H1 (cell line): Measurements from ENCODE around the gene SPSB3. TPM values are rescaled to one million over a fixed set of nuclear protein-coding genes. Genes with fewer than 3 reads are reported as not detected.

Experiments used
- CTCF ChIA-PET: fragments of 300-600 bp; sonication (Branson Sonifier 250); formaldehyde crosslinking; loops from one replicate; lab custom pipeline; 2021; ENCODE audit not compliant: partially characterized antibody; lab: Charles Lee
- POLR2A ChIA-PET: fragments of 300-600 bp; sonication (Branson Sonifier 250); formaldehyde crosslinking; loops from one replicate; lab custom pipeline; 2021; ENCODE audit warnings: inconsistent platforms; ENCODE audit not compliant: partially characterized antibody; lab: Charles Lee
- DNase-seq, 2 experiments: peaks; one replicate each; pipeline versions ENCODE4 v3.0.0 to v3.0.0-alpha.2; 2010 to 2022; ENCODE audit warnings: low spot score in 2 of 2, low read depth in 1 of 2, mixed read lengths in 1 of 2
- FAIRE-seq: peaks from 2 replicates; lab custom pipeline; 2011; peaks lifted over from hg19 to GRCh38; lab: Jason Lieb, UNC
- H2AFZ ChIP-seq: 2 replicates; pipeline ENCODE4 v1.8.1; 2012; ENCODE audit warnings: low read length, inconsistent platforms
- H2AK5ac ChIP-seq: 2 replicates; pipeline ENCODE4 v1.6.1; 2013; ENCODE audit warnings: low read depth, low read length
- H2BK120ac ChIP-seq: replicated peaks from 2 replicates; pipeline ENCODE3; 2013; ENCODE audit warnings: low read depth, low read length, inconsistent platforms
- H2BK12ac ChIP-seq: 2 replicates; pipeline ENCODE4 v1.6.1; 2013; ENCODE audit warnings: low read depth, low read length
- H2BK15ac ChIP-seq: 2 replicates; pipeline ENCODE4 v1.6.1; 2013; ENCODE audit warnings: low read length
- H2BK20ac ChIP-seq: 2 replicates; pipeline ENCODE4 v1.6.1; 2013; ENCODE audit warnings: low read length
- H2BK5ac ChIP-seq: 2 replicates; pipeline ENCODE4 v1.6.1; 2013; ENCODE audit warnings: low read depth, low read length
- H3K14ac ChIP-seq: 2 replicates; pipeline ENCODE4 v1.6.1; 2013; ENCODE audit warnings: inconsistent platforms; ENCODE audit not compliant: insufficient read length
- H3K18ac ChIP-seq: 2 replicates; pipeline ENCODE4 v1.6.1; 2013; ENCODE audit warnings: low read length; ENCODE audit errors: extremely low read depth
- H3K23ac ChIP-seq: 2 replicates; pipeline ENCODE4 v1.6.1; 2013; ENCODE audit warnings: inconsistent platforms; ENCODE audit not compliant: insufficient read length
- H3K23me2 ChIP-seq: 2 replicates; pipeline ENCODE4 v1.6.1; 2013; ENCODE audit warnings: low read depth, low read length
- H3K27ac ChIP-seq: 2 replicates; pipeline ENCODE4 v1.6.1; 2011; ENCODE audit warnings: low read depth, low read length, inconsistent platforms
- H3K27me3 ChIP-seq, 4 experiments: replicated peaks in 1 of 4; 1 replicate in 1 of 4; 2 replicates in 3 of 4; pipeline versions ENCODE4 v1.6.1 to v1.8.1; 2011 to 2013; ENCODE audit warnings: low read length in 3 of 4, mild to moderate bottlenecking in 3 of 4, inconsistent platforms in 2 of 4, mixed read lengths in 2 of 4, moderate library complexity in 1 of 4; ENCODE audit not compliant: control insufficient read depth in 3 of 4, insufficient read depth in 3 of 4; ENCODE audit errors: extremely low read depth in 1 of 4
- H3K36me3 ChIP-seq, 4 experiments: 2 replicates each; pipeline versions ENCODE4 v1.6.1 to v1.8.1; 2011 to 2013; ENCODE audit warnings: mild to moderate bottlenecking in 4 of 4, low read length in 3 of 4, moderate library complexity in 2 of 4, control low read depth in 1 of 4, inconsistent platforms in 1 of 4; ENCODE audit not compliant: insufficient read depth in 4 of 4, control insufficient read depth in 2 of 4
- H3K4ac ChIP-seq: replicated peaks from 2 replicates; pipeline ENCODE3; 2013; ENCODE audit warnings: low read length, low read depth, mixed read lengths, inconsistent platforms; ENCODE audit not compliant: insufficient read length
- H3K4me1 ChIP-seq, 4 experiments: replicated peaks in 1 of 4; 1 replicate in 1 of 4; 2 replicates in 3 of 4; pipeline versions ENCODE4 v1.6.1 to v1.8.1; 2011 to 2013; ENCODE audit warnings: low read length in 3 of 4, inconsistent platforms in 2 of 4, mixed read lengths in 1 of 4; ENCODE audit not compliant: insufficient read depth in 4 of 4, control insufficient read depth in 3 of 4
- H3K4me2 ChIP-seq, 2 experiments: 2 replicates each; pipeline versions ENCODE4 v1.6.1 to v1.8.1; 2011 to 2013; ENCODE audit warnings: low read depth in 2 of 2, low read length in 2 of 2, control low read depth in 1 of 2, inconsistent platforms in 1 of 2, mild to moderate bottlenecking in 1 of 2; ENCODE audit not compliant: insufficient read depth in 1 of 2
- H3K4me3 ChIP-seq, 4 experiments: fragments of 200-600, 300-600 bp in 1 of 4; sonication (generic), shearing (Covaris generic), sonication (Bioruptor Twin) in 1 of 4; 2 replicates each; pipeline versions ENCODE4 v1.5.1 to v1.8.1; 2011 to 2016; ENCODE audit warnings: low read length in 4 of 4, low read depth in 3 of 4, control low read depth in 2 of 4, inconsistent platforms in 2 of 4, mild to moderate bottlenecking in 2 of 4, mixed read lengths in 1 of 4, moderate library complexity in 1 of 4; ENCODE audit not compliant: insufficient read depth in 2 of 4; ENCODE audit errors: extremely low read depth in 1 of 4
- H3K56ac ChIP-seq: replicated peaks from 2 replicates; pipeline ENCODE3; 2013; ENCODE audit warnings: low read depth, mild to moderate bottlenecking, mixed read lengths, low read length, inconsistent platforms; ENCODE audit not compliant: insufficient read length
- H3K79me1 ChIP-seq: 2 replicates; pipeline ENCODE4 v1.6.1; 2013; ENCODE audit warnings: low read depth, low read length, control low read depth
- H3K79me2 ChIP-seq, 2 experiments: 2 replicates each; pipeline versions ENCODE4 v1.6.1 to v1.8.1; 2012 to 2013; ENCODE audit warnings: low read length in 2 of 2, mild to moderate bottlenecking in 2 of 2, inconsistent platforms in 1 of 2; ENCODE audit not compliant: insufficient read depth in 2 of 2, control insufficient read depth in 1 of 2
- H3K9ac ChIP-seq, 4 experiments: replicated peaks in 1 of 4; 1 replicate in 1 of 4; 2 replicates in 3 of 4; pipeline versions ENCODE4 v1.6.1 to v1.8.1; 2011 to 2013; ENCODE audit warnings: low read depth in 3 of 4, low read length in 3 of 4, control low read depth in 2 of 4, mild to moderate bottlenecking in 2 of 4, moderate library complexity in 2 of 4, inconsistent platforms in 1 of 4; ENCODE audit errors: extremely low read depth in 1 of 4
- H3K9me3 ChIP-seq, 2 experiments: 2 replicates each; pipeline versions ENCODE4 v1.6.1 to v1.8.1; 2012 to 2013; ENCODE audit warnings: mild to moderate bottlenecking in 2 of 2, moderate library complexity in 2 of 2, control low read depth in 1 of 2, inconsistent platforms in 1 of 2, low read depth in 1 of 2, low read length in 1 of 2, mixed read lengths in 1 of 2; ENCODE audit not compliant: insufficient read depth in 2 of 2
- H4K20me1 ChIP-seq, 2 experiments: replicated peaks in 1 of 2; 2 replicates each; pipeline versions ENCODE3 to v1.8.1; 2011 to 2013; ENCODE audit warnings: inconsistent platforms in 2 of 2, low read length in 2 of 2, mild to moderate bottlenecking in 1 of 2; ENCODE audit not compliant: insufficient read depth in 2 of 2, control insufficient read depth in 1 of 2
- H4K5ac ChIP-seq: 2 replicates; pipeline ENCODE4 v1.6.1; 2013; ENCODE audit warnings: low read length, low read depth, mixed read lengths, inconsistent platforms; ENCODE audit not compliant: insufficient read length
- H4K8ac ChIP-seq: 2 replicates; pipeline ENCODE4 v1.8.0; 2013; ENCODE audit warnings: mild to moderate bottlenecking, moderate library complexity, low read length, inconsistent platforms; ENCODE audit not compliant: insufficient read depth; ENCODE audit errors: extremely low read depth
- H4K91ac ChIP-seq: replicated peaks from 2 replicates; pipeline ENCODE3; 2013; ENCODE audit warnings: low read length, mixed read lengths, inconsistent platforms; ENCODE audit not compliant: insufficient read length
- ASH2L ChIP-seq: fragments of 200-600, 300-600 bp; sonication (generic); IDR thresholded peaks from one replicate; pipeline ENCODE4 v1.7.1; 2017; ENCODE audit warnings: low read length
- BRCA1 ChIP-seq: IDR thresholded peaks from 2 replicates; pipeline ENCODE4 v1.6.1; 2012; ENCODE audit warnings: low read depth, low read length, improper control_type of control experiment
- CBX5 ChIP-seq: fragments of 300-800, 300-1000 bp; sonication (generic); IDR thresholded peaks from 2 replicates; pipeline ENCODE4 v1.7.1; 2016; ENCODE audit warnings: antibody characterized with exemption, low read length, low read depth
- KDM5A ChIP-seq: fragments of 200-600 bp; IDR thresholded peaks from 2 replicates; pipeline ENCODE4 v1.7.1; 2012; ENCODE audit warnings: mild to moderate bottlenecking, low read length, inconsistent platforms, mixed read lengths
- NANOG ChIP-seq: IDR thresholded peaks from 2 replicates; pipeline ENCODE4 v1.6.1; 2011; ENCODE audit warnings: low read length, low read depth, mild to moderate bottlenecking, inconsistent platforms; ENCODE audit not compliant: insufficient read depth, poor library complexity, severe bottlenecking
- POLR2A ChIP-seq, 2 experiments: IDR thresholded peaks; 1 replicate in 1 of 2; 2 replicates in 1 of 2; pipeline ENCODE4 v1.6.1; 2011; ENCODE audit warnings: low read depth in 2 of 2, low read length in 2 of 2, mild to moderate bottlenecking in 2 of 2; ENCODE audit errors: control extremely low read depth in 1 of 2
- RAD21 ChIP-seq, 2 experiments: IDR thresholded peaks in 1 of 2; conservative IDR thresholded peaks in 1 of 2; 2 replicates each; pipeline ENCODE4 v1.6.1; 2011; ENCODE audit warnings: low read depth in 2 of 2, low read length in 2 of 2, improper control_type of control experiment in 1 of 2, inconsistent platforms in 1 of 2, mild to moderate bottlenecking in 1 of 2, moderate library complexity in 1 of 2
- SAP30 ChIP-seq: fragments of 300-600 bp; sonication (generic); IDR thresholded peaks from 2 replicates; pipeline ENCODE4 v1.7.1; 2012; ENCODE audit warnings: low read length, moderate library complexity, mild to moderate bottlenecking, inconsistent platforms; ENCODE audit not compliant: insufficient read depth, insufficient replicate concordance
- TAF7 ChIP-seq: optimal IDR thresholded peaks from 2 replicates; pipeline ENCODE3; 2011; ENCODE audit warnings: low read depth, mild to moderate bottlenecking, inconsistent platforms, low read length, moderate library complexity, borderline replicate concordance
- WGBS, 2 experiments: shearing (Covaris generic) in 1 of 2; methylation state at CpG; one replicate each; pipeline versions ENCODE4 v1.1.6 to v1.1.7; 2013 to 2015; ENCODE audit warnings: low lambda C conversion rate in 2 of 2, mixed read lengths in 2 of 2, inconsistent platforms in 1 of 2, low coverage in 1 of 2, missing lambda C conversion rate in 1 of 2; ENCODE audit not compliant: insufficient replicate concordance in 2 of 2, insufficient coverage in 1 of 2, insufficient read length in 1 of 2; ENCODE audit errors: extremely low coverage in 1 of 2, missing lambda C conversion rate in 1 of 2; 5-methylcytosine and 5-hydroxymethylcytosine counted together
- polyA plus RNA-seq, 7 experiments: library from polyadenylated mRNA; depleted of rRNA in 3 of 7; stranded (reverse) in 5 of 7; unstranded in 2 of 7; fragments of >200 nt in 5 of 7; fragments of 200-250 nt in 2 of 7; gene quantifications; 1 replicate in 5 of 7; 2 replicates in 1 of 7; 4 replicates in 1 of 7; pipeline versions ENCODE4 v1.2.1 to v1.2.3, GENCODE V29; 2011 to 2013; ENCODE audit warnings: missing spikeins in 2 of 7, mixed read lengths in 2 of 7
- total RNA-seq: library from RNA; stranded (reverse); fragmentation: NEBNext Ultra II Directional; extraction: Animal tissue kit (Norgen Biotek cat#: 25700); gene quantifications from 2 replicates; pipeline ENCODE4 v1.2.1, GENCODE V29; 2021
- TF ChIP-seq, protein P1 (sequence below), 3 experiments: IDR thresholded peaks; 1 replicate in 2 of 3; 2 replicates in 1 of 3; pipeline versions ENCODE4 v1.5.1 to v1.6.1; 2011; ENCODE audit warnings: low read length in 3 of 3, mild to moderate bottlenecking in 3 of 3, inconsistent platforms in 2 of 3, low read depth in 1 of 3, moderate library complexity in 1 of 3; ENCODE audit not compliant: insufficient read depth in 1 of 3; ENCODE audit errors: control extremely low read depth in 1 of 3

SPSB3 gene
- total and polyA plus RNA-seq, 2 of the 8 experiments (the other 6 are each of a cell fraction or from before 2014, with no cell fraction given): 22.5 to 37.8 TPM

DNA sequence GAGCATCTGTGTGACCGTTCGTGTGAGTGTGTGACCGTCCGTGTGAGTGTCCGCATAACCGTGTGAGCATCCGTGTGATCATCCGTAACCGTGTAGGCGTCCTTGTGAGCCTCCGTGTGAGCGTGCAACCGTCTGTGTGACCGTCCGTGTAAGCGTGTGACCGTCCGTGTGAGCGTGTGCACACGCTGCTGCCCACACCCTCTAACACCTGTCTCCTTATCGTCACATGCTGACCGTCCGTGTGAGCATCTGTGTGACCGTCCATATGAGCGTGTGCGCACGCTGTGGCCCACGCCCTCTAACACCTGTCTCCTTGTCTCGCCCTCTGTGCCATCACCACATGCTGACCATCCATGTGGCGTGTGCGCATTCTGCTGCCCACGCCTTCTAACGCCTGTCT, 42.1 kb downstream of the SPSB3 start:
- H3K18ac ChIP-seq: no peak overlapping the region
- 92% methylated on average over 33 of the region's 33 CpGs; no CpG with 5 or more reads in 1 of the 2 experiments for WGBS, 2 experiments
- no peak overlapping the region for H2BK15ac ChIP-seq
- no peak overlapping the region for H3K27ac ChIP-seq
- H3K4me1 ChIP-seq: no peaks in the 10 kb centered on the region
- H3K4me2 ChIP-seq: no peak overlapping the region
- H2BK5ac ChIP-seq: peak overlapping the region; percentile 0; the same call in 1 of the 2 replicates
- no peak overlapping the region for H3K4me3 ChIP-seq
- H4K91ac ChIP-seq: no peak overlapping the region
- peaks cover 46 to 52% of the 10 kb centered on the region in 2 experiments for H3K9me3 ChIP-seq
- no peaks in the 10 kb centered on the region for H3K79me2 ChIP-seq
- peak overlapping the region; percentile 65 for H4K8ac ChIP-seq
- H4K5ac ChIP-seq: no peak overlapping the region
- no peak overlapping the region for H3K23ac ChIP-seq
- no peak overlapping the region for H3K56ac ChIP-seq
- H3K14ac ChIP-seq: no peak overlapping the region
- no peak overlapping the region for H3K9ac ChIP-seq
- H2BK20ac ChIP-seq: no peak overlapping the region
- ChIA-PET POLR2A (interaction anchor here (0.9 to 2.0 kb wide), 3 partner anchors 11 to 30 kb away, joined by 6 to 8 read pairs (median 7); partner anchors contain the start of gene NME3), CTCF (no interaction called here)
- DNase-seq: no peak
- no peak overlapping the region for H2AFZ ChIP-seq
- H3K23me2 ChIP-seq: no peaks in the 10 kb centered on the region
- H4K20me1 ChIP-seq: peaks cover 0 to 6% of the 10 kb centered on the region in 2 experiments
- H2BK12ac ChIP-seq: 0 out of 2 replicates have a peak overlapping the region, but pooled peaks have one; percentile 60
- peaks cover 0 to 5% (median under 1%) of the 10 kb centered on the region in 4 experiments; a peak in 3 of 8 replicates for H3K36me3 ChIP-seq
- H2BK120ac ChIP-seq: no peak overlapping the region
- H3K79me1 ChIP-seq: 0 out of 2 replicates have a peak, but pooled peaks cover 5% of the 10 kb centered on the region
- H3K4ac ChIP-seq: peak overlapping the region; percentile 38
- H2AK5ac ChIP-seq: peak overlapping the region; percentile 54; the same call in 1 of the 2 replicates
- FAIRE-seq: no peak
- H3K27me3 ChIP-seq: no peaks in the 10 kb centered on the region
- no peak for TF ChIP-seq SAP30
- no peak for TF ChIP-seq POLR2A (IDR thresholded peaks at IDR 0.05; ENCODE audit: control extremely low read depth in 1 of 2, low read depth in 2 of 2, low read length in 2 of 2)
- TF ChIP-seq, protein P1, sequence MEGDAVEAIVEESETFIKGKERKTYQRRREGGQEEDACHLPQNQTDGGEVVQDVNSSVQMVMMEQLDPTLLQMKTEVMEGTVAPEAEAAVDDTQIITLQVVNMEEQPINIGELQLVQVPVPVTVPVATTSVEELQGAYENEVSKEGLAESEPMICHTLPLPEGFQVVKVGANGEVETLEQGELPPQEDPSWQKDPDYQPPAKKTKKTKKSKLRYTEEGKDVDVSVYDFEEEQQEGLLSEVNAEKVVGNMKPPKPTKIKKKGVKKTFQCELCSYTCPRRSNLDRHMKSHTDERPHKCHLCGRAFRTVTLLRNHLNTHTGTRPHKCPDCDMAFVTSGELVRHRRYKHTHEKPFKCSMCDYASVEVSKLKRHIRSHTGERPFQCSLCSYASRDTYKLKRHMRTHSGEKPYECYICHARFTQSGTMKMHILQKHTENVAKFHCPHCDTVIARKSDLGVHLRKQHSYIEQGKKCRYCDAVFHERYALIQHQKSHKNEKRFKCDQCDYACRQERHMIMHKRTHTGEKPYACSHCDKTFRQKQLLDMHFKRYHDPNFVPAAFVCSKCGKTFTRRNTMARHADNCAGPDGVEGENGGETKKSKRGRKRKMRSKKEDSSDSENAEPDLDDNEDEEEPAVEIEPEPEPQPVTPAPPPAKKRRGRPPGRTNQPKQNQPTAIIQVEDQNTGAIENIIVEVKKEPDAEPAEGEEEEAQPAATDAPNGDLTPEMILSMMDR (IDR thresholded peaks at IDR 0.05; ENCODE audit: control extremely low read depth in 1 of 3, insufficient read depth in 1 of 3, low read depth in 1 of 3, low read length in 3 of 3): no peak
- TF ChIP-seq CBX5: no peak
- TF ChIP-seq KDM5A: no peak
- TF ChIP-seq RAD21 (IDR thresholded peaks at IDR 0.05 in 1 of 2, conservative IDR thresholded peaks at IDR 0.05 in 1 of 2; ENCODE audit: low read depth in 2 of 2, low read length in 2 of 2): no peak
- no peak for TF ChIP-seq NANOG
- no peak for TF ChIP-seq BRCA1
- no peak for TF ChIP-seq TAF7
- TF ChIP-seq ASH2L: no peak
